CD4-positive, alpha-beta memory T cell (primary cell): ENCODE results near the gene SPATA12. TPM values are rescaled to one million over a fixed set of nuclear protein-coding genes. Genes with fewer than 3 reads are reported as not detected.
A peak's percentile ranks its signal among the peaks of the same experiment; 100 is the strongest.

Experiments
- CTCF ChIA-PET: fragments of 350-600 bp; sonication (Branson Sonifier 250); formaldehyde crosslinking; loops from one replicate; lab custom pipeline; 2021; ENCODE audit warnings: inconsistent platforms; ENCODE audit not compliant: partially characterized antibody; lab: Charles Lee
- POLR2A ChIA-PET: fragments of 350-600 bp; sonication (Branson Sonifier 250); formaldehyde crosslinking; loops from one replicate; lab custom pipeline; 2021; ENCODE audit not compliant: partially characterized antibody; lab: Charles Lee
- DNase-seq, 5 donors: peaks; one replicate each; pipeline versions ENCODE4 v3.0.0 to v3.0.0-alpha.2; 2020 to 2022; ENCODE audit warnings: mixed read lengths in 1 of 5
- H3K27ac ChIP-seq: one replicate; pipeline ENCODE4 v1.7.0; 2013; ENCODE audit warnings: low read depth, low read length
- H3K27me3 ChIP-seq: 2 replicates; pipeline ENCODE4 v1.7.0; 2013; ENCODE audit warnings: mild to moderate bottlenecking, low read length, moderate library complexity; ENCODE audit not compliant: insufficient read depth
- H3K36me3 ChIP-seq: 2 replicates; pipeline ENCODE4 v1.7.0; 2013; ENCODE audit warnings: mild to moderate bottlenecking, low read length, moderate library complexity; ENCODE audit not compliant: insufficient read depth
- H3K4me1 ChIP-seq: 2 replicates; pipeline ENCODE4 v1.7.0; 2013; ENCODE audit warnings: mild to moderate bottlenecking, low read length, moderate library complexity; ENCODE audit not compliant: insufficient read depth
- H3K4me3 ChIP-seq, 2 donors: one replicate each; pipeline ENCODE4 v1.7.0; 2013; ENCODE audit warnings: low read length in 2 of 2, mild to moderate bottlenecking in 1 of 2
- H3K9me3 ChIP-seq, 2 donors: one replicate each; pipeline ENCODE4 v1.7.0; 2013; ENCODE audit warnings: low read length in 2 of 2, control low read depth in 1 of 2; ENCODE audit not compliant: control insufficient read depth in 1 of 2
- H3K27ac Mint-ChIP-seq, 7 donors: one replicate each; pipeline ENCODE4 v1.8.0; 2020 to 2021; ENCODE audit warnings: mixed read lengths in 7 of 7, mild to moderate bottlenecking in 6 of 7, inconsistent platforms in 3 of 7, moderate library complexity in 3 of 7
- H3K27me3 Mint-ChIP-seq, 2 donors: one replicate each; pipeline ENCODE4 v1.8.0; 2020 to 2021; ENCODE audit warnings: mixed read lengths in 2 of 2
- H3K36me3 Mint-ChIP-seq, 2 donors: one replicate each; pipeline ENCODE4 v1.8.0; 2020 to 2021; ENCODE audit warnings: mixed read lengths in 2 of 2, inconsistent platforms in 1 of 2, mild to moderate bottlenecking in 1 of 2
- H3K4me1 Mint-ChIP-seq, 4 donors: one replicate each; pipeline ENCODE4 v1.8.0; 2020 to 2021; ENCODE audit warnings: mixed read lengths in 4 of 4, mild to moderate bottlenecking in 1 of 4
- H3K4me3 Mint-ChIP-seq, 8 donors: one replicate each; pipeline ENCODE4 v1.8.0; 2020 to 2021; ENCODE audit warnings: mixed read lengths in 8 of 8, mild to moderate bottlenecking in 7 of 8, moderate library complexity in 6 of 8, inconsistent platforms in 3 of 8
- H3K9me3 Mint-ChIP-seq, 8 donors: one replicate each; pipeline ENCODE4 v1.8.0; 2020 to 2021; ENCODE audit warnings: mixed read lengths in 8 of 8, mild to moderate bottlenecking in 5 of 8, inconsistent platforms in 3 of 8, moderate library complexity in 1 of 8
- intact Hi-C: fragments of 100-400 bp; cut with micrococcal nuclease; formaldehyde crosslinking; loops from one replicate; pipeline ENCODE4 v1.15.1; 2023
- polyA plus RNA-seq, 2 donors: library from polyadenylated mRNA; unstranded; fragments of 300-500 nt; fragmentation: Illumina TruSeq; gene quantifications; one replicate each; pipeline ENCODE4 v1.2.3, GENCODE V29; 2021
- total RNA-seq, 2 experiments: library from RNA; stranded (reverse); gene quantifications; one replicate each; pipeline ENCODE4 v1.2.3, GENCODE V29; 2021

The SPATA12 gene
- total and polyA plus RNA-seq, 4 experiments from 2014 or later: not detected

DNA sequence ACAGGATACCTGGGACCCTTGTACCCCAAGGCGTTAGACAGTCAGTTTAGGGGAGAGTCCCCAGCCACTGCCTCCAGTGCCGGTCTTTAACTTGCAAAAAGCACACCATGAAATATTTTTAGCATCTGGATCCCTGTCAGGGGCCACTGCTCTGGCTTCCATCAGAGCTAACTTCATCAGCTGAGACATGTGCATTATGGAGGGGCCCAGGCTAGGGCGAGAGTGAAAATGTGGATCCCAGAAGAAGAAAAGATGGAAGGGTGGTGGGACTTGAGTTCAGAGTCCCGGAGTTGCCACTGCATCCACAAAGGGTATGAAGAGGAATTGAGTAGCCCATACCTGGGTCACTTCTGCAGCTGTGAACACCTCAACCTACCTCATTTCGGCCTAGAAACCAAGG is 23.5 kb upstream of the SPATA12 start:
- Histone ChIP-seq H3K27ac (no peak overlapping the region), H3K4me1 (no peaks in the 10 kb centered on the region), H3K9me3 (no peaks in the 10 kb centered on the region), H3K4me3 (no peak overlapping the region), H3K27me3 (no peaks in the 10 kb centered on the region), H3K36me3 (no peaks in the 10 kb centered on the region)
- ChIA-PET CTCF (no interaction called here), POLR2A (no interaction called here)
- H3K4me3 Mint-ChIP-seq: no peak overlapping the region
- no peaks in the 10 kb centered on the region for H3K9me3 Mint-ChIP-seq
- no peak overlapping the region for H3K27ac Mint-ChIP-seq
- no peaks in the 10 kb centered on the region for H3K36me3 Mint-ChIP-seq
- no peak for DNase-seq
- intact Hi-C loops: no loop called here
- H3K4me1 Mint-ChIP-seq: no peaks in the 10 kb centered on the region
- peaks cover 15 to 18% of the 10 kb centered on the region in 2 donors for H3K27me3 Mint-ChIP-seq

DNA sequence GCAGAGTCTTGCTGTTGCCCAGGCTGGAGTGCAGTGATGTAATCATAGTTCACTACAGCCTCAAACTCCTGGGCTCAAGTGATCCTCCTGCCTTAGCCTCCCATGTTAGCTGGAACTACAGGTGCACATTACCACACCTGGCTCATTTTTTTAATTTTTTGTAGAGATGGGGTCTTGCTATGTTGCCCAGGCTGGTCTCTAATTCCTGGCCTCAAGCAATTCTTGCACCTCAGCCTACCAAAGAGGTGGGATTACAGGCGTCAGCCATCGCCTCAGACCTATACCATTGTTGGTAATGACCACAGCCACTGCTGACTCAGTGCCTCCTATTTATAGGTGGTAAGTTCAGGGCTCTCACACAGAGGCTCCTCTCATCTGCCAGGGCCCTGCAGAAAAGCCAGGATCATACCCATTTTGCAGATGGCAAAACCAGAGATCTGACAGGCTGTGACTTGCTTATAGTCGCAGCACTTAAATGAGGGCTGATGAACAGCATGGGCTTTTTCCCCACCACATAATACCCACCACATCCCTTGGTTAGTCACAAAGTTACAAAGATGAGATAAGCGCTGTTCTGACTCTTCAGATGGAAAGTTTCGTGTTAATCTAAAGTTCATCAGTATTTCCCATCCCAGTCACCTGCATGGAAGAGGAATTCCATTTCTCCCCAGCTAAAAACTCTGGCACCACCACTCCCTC is 21.8 kb upstream of the SPATA12 start:
- intact Hi-C loops: no loop called here
- ChIA-PET CTCF (no interaction called here), POLR2A (no interaction called here)

DNA sequence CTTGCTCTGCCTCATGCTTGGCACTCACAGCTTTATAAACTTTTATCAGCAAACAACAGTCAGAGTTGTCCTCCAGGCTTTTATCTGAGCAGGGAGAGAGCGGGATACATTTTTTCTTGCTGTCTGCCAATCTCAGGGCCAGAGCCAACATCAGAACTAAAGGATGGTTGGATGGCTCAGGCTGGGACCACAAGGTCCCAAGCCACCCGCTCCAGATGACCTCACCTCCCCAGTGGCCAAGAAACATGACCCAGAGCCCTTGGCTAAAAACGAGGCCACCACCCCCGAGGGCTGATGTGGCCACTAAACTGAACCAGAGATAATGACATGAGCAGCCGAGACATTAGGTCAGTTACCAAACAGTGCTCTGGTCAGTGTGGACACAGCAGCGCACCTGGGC is 18.8 kb upstream of the SPATA12 start:
- H3K4me3 ChIP-seq: no peak overlapping the region
- H3K27ac Mint-ChIP-seq: no peak overlapping the region
- no peak for DNase-seq
- H3K36me3 Mint-ChIP-seq: no peaks in the 10 kb centered on the region
- H3K9me3 Mint-ChIP-seq: no peaks in the 10 kb centered on the region
- intact Hi-C loops: no loop called here
- H3K9me3 ChIP-seq: no peaks in the 10 kb centered on the region
- H3K27ac ChIP-seq: no peak overlapping the region
- H3K27me3 Mint-ChIP-seq: peaks cover 21% of the 10 kb centered on the region in 2 donors
- H3K36me3 ChIP-seq: no peaks in the 10 kb centered on the region
- CTCF ChIA-PET: no interaction called here
- POLR2A ChIA-PET: no interaction called here
- H3K4me1 ChIP-seq: no peaks in the 10 kb centered on the region
- H3K27me3 ChIP-seq: no peaks in the 10 kb centered on the region
- H3K4me1 Mint-ChIP-seq: no peaks in the 10 kb centered on the region
- H3K4me3 Mint-ChIP-seq: no peak overlapping the region

More for the DNA sequence above, 21.8 kb upstream of the SPATA12 start:
- Mint-ChIP-seq H3K9me3 (no peaks in the 10 kb centered on the region), H3K27me3 (peaks cover 17 to 19% of the 10 kb centered on the region in 2 donors), H3K4me3 (no peak overlapping the region), H3K4me1 (no peaks in the 10 kb centered on the region), H3K36me3 (no peaks in the 10 kb centered on the region), H3K27ac (no peak overlapping the region)
- no peak for DNase-seq
- H3K4me3 ChIP-seq: no peak overlapping the region
- H3K27me3 ChIP-seq: no peaks in the 10 kb centered on the region
- no peak overlapping the region for H3K27ac ChIP-seq
- no peaks in the 10 kb centered on the region for H3K4me1 ChIP-seq
- H3K36me3 ChIP-seq: no peaks in the 10 kb centered on the region
- H3K9me3 ChIP-seq: no peaks in the 10 kb centered on the region

DNA sequence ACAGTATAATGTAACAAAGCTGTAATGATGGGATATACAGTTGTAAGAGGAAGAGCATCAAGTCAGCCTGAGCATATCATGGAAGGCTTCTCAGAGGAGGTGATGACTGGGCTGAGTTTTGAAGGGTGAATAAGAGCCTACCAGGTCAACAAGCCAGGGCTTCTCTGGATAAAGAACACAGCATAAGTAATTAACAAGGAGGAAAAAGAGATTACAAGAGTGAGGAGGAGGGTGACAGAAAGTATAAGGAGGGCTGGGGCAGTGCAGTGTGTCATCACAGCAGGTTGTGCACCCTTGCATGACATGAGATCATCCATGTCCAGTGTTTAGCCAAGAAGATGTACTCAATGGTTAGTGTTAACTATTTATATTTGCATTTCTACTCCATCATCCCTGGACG is 16.9 kb upstream of the SPATA12 start:
- Mint-ChIP-seq H3K4me1 (no peaks in the 10 kb centered on the region), H3K36me3 (no peaks in the 10 kb centered on the region), H3K27ac (no peak overlapping the region), H3K27me3 (peaks cover 17 to 28% of the 10 kb centered on the region in 2 donors), H3K9me3 (no peaks in the 10 kb centered on the region), H3K4me3 (no peak overlapping the region)
- Histone ChIP-seq H3K4me1 (no peaks in the 10 kb centered on the region), H3K36me3 (no peaks in the 10 kb centered on the region), H3K9me3 (no peaks in the 10 kb centered on the region), H3K27ac (no peak overlapping the region), H3K4me3 (no peak overlapping the region), H3K27me3 (no peaks in the 10 kb centered on the region)
- ChIA-PET POLR2A (no interaction called here), CTCF (no interaction called here)
- intact Hi-C loops: no loop called here
- no peak for DNase-seq

DNA sequence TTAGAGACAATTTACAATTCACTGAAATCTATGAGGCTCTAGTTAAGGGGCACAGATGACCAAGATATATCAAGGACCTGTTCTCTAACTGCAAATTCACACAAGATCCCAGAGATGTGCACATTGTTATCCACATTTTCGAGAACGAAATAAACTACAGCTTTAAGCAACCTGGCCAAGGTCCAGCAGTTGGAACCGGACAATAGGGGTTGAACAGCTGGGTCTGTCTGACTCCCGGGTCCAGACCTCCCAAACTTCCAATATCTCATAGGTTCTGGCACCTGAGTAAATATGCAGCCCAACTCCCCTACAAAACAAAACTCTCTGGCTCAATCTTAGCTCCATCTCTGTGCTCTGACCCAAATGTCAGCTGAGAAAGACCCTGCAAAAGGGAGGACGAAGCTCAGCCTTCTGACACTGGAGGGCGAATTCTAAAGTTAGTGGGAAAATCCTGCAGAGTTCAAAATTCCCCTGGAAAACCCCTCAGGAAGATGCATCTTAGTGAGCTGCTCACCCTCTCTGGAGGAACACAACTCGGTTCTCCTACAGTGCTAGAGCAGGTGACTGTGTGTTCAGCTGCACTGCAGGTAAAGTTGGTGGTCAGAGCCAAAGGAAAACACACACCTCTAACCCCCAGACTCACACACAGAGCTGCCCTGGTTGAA is 14.2 kb upstream of the SPATA12 start:
- no peaks in the 10 kb centered on the region for H3K4me1 ChIP-seq
- ChIA-PET POLR2A (no interaction called here), CTCF (no interaction called here)
- H3K9me3 ChIP-seq: no peaks in the 10 kb centered on the region
- H3K4me1 Mint-ChIP-seq: no peaks in the 10 kb centered on the region
- no peaks in the 10 kb centered on the region for H3K36me3 Mint-ChIP-seq
- peaks cover 5 to 18% of the 10 kb centered on the region in 2 donors for H3K27me3 Mint-ChIP-seq
- no peak overlapping the region for H3K4me3 ChIP-seq
- no peak overlapping the region for H3K4me3 Mint-ChIP-seq
- H3K27me3 ChIP-seq: no peaks in the 10 kb centered on the region
- intact Hi-C loops: no loop called here
- H3K36me3 ChIP-seq: no peaks in the 10 kb centered on the region
- DNase-seq: no peak
- no peak overlapping the region for H3K27ac ChIP-seq
- H3K9me3 Mint-ChIP-seq: no peaks in the 10 kb centered on the region
- peak overlapping the region in 1 of 7 donors; percentile 6 for H3K27ac Mint-ChIP-seq

DNA sequence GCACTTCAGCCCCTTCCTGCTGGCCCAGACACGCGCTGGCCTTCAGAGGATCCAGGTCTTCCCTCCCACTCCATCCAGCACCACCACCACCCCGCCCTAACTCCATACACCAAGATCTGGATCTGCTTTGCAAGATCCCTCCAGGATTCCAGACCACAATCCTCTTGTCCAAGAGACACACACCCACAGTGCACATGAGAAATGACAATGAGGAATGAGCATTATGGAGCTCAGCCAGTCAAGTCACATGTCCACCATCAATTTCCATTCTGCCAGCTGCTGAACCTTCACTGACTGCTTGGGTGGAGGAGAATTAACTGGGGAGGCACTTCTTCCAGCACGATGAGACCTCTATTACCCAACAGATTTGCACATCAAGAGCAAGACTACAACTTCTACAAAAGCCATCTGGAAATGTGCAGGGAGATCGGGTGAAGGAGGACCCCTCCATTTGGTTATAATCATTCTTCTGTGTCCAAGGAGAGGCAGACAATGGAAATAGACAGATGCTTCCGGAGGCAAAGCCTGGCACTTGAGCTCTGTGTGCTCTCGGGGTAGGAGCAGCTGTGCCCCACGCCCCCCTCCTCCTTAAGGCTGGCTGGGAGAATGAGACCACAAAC is 12.3 kb upstream of the SPATA12 start:
- H3K4me3 ChIP-seq: no peak overlapping the region
- H3K4me1 Mint-ChIP-seq: no peaks in the 10 kb centered on the region
- no peaks in the 10 kb centered on the region for H3K36me3 Mint-ChIP-seq
- H3K9me3 ChIP-seq: no peaks in the 10 kb centered on the region
- H3K36me3 ChIP-seq: no peaks in the 10 kb centered on the region
- no peak overlapping the region for H3K27ac Mint-ChIP-seq
- ChIA-PET CTCF (no interaction called here), POLR2A (no interaction called here)
- intact Hi-C loops: no loop called here
- H3K27ac ChIP-seq: no peak overlapping the region
- no peak for DNase-seq
- H3K27me3 Mint-ChIP-seq: peaks cover 7 to 11% of the 10 kb centered on the region in 2 donors
- H3K27me3 ChIP-seq: no peaks in the 10 kb centered on the region
- H3K9me3 Mint-ChIP-seq: no peaks in the 10 kb centered on the region
- no peaks in the 10 kb centered on the region for H3K4me1 ChIP-seq
- H3K4me3 Mint-ChIP-seq: no peak overlapping the region

DNA sequence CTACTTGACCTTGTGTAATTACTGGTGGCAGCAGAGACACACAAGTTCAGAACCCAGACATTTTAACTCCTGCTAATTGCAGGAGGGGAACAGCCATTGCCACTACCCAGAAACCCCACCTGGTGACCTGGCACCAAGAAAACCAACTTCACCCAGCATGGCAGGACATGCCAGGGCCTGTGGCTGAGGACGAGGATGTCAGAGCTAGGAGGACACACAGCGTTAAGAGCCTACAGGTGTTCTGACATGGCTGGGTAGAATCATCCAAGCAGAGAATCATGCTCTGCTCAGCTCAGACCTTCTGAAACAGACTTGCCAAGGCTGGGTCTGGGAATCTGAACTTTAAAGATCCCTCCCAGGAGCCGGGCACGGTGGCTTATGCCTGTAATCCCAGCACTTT is 11.7 kb upstream of the SPATA12 start:
- no peak overlapping the region for H3K4me3 Mint-ChIP-seq
- no peaks in the 10 kb centered on the region for H3K9me3 Mint-ChIP-seq
- POLR2A ChIA-PET: no interaction called here
- H3K4me3 ChIP-seq: no peak overlapping the region
- H3K27ac ChIP-seq: no peak overlapping the region
- CTCF ChIA-PET: no interaction called here
- H3K4me1 Mint-ChIP-seq: no peaks in the 10 kb centered on the region
- no peaks in the 10 kb centered on the region for H3K9me3 ChIP-seq
- intact Hi-C loops: no loop called here
- no peaks in the 10 kb centered on the region for H3K4me1 ChIP-seq
- no peaks in the 10 kb centered on the region for H3K36me3 ChIP-seq
- no peak for DNase-seq
- H3K27ac Mint-ChIP-seq: no peak overlapping the region
- no peaks in the 10 kb centered on the region for H3K27me3 ChIP-seq
- H3K36me3 Mint-ChIP-seq: no peaks in the 10 kb centered on the region
- H3K27me3 Mint-ChIP-seq: peaks cover 6 to 15% of the 10 kb centered on the region in 2 donors
